Stimulated activated CD8-positive, alpha-beta memory T cell treated with anti-CD3 and anti-CD28 coated beads, Interleukin-2, amount 100 ng/mL, for 48 hours (primary cell): ENCODE results near the gene ALS2CL.
"Not testable (repeated sequence)": the region's sequence is repeated elsewhere in the genome, so short reads cannot be mapped to it uniquely, and the experiment has no call there.

ENCODE experiments used
- DNase-seq, 2 donors: peaks; one replicate each; pipeline ENCODE4 v3.0.0-alpha.2; 2020; ENCODE audit warnings: low read depth in 2 of 2

ALS2CL gene

DNA sequence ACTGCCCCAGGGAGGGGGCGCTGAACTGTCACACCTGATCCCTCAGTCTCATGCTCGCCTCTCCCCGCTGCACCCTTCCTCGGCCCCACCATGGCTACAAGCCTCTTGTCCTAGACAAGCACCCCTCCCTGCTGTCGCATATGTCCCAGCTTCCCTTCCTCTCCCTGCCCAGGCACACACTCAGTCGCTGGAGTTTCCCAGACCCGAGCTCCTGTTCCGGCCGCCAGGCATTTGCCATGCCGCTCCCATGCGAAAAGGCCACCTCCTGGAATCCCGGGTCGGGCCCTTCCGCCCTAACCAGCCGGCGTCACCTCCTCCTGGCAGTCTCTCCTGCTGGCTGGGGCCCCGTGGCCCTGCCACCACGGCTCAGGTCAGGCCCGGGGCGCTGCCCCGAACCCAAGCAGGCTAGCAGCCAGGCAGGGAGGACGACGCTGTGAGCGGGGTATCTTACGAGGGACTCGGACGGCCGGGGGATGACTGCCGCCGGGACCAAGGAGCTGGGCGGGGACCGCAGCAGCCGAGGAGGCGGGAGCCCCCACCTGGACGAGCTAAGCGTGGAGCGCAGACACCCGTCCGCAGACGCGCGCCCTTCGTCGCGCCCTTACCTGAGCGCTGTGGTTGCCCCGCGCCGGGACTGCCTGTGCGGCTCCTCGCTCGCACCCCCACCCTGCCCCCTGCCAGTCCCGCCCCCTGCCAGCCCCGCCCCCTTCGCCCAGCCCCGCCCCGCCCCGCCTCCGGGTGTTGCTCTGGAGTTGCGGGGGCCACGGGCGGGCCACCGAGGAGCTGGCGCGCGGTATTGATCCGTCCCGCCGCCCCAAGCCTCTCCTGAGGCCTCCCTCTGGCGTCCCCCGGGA is at the start of gene ALS2CL:
TSS of gene ALS2CL (minus strand) at position 642 of the 854 bp plus-strand sequence. CDS start 4,239 bp downstream, outside the sequence.
- DNase-seq = peak; percentile 28 to 37

DNA sequence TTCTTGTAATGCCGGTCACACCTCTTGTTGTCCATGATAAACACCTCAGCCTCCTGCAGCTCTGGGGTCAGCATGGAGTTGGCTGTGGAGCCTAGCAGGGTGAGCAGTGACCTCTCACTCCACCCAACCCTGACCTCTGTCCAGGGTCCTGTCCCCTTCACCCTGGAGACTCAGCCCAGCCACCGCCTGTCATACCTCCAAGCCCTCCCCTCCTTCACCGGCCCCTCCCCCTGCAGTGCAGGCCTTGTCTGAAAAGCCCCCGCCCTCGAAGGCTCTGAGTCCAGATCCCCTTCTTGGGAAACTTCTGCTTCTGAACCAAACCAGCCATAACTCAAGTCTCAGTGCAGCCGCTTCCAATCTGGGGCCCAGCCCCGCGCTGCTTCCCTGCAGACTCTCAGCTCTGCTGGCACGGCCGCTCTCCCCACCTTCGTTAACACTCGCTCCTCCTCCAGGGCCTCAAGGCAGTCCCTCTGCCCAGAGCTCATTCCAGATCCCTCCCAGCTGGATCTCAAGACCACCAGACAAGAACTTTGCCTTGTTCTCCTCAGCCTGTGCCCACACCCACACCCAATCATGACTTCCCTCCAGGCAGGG is 49.6 kb upstream of the ALS2CL start:
- no peak for DNase-seq

DNA sequence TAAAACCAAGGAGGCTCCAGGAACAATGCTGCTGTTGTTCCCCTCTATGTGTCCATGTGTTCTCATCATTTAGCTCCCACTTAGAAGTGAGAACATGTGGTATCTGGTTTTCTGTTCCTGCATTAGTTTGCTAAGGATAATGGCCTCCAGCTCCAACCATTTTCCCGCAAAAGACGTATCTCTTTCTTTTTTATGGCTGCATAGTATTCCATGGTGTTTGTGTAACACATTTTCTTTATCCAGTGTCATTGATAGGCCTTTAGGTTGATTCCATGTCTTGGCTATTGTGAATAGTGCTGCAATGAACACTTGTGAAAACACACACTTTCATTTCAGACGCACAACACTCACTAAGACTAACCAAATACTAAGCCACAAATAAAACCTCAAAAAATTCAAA is 46.1 kb upstream of the ALS2CL start:
- DNase-seq = not testable (repeated sequence)

- DNase-seq = no peak
Observed at GRCh38 chr3:46737329-46737731, 43.9 kb upstream of the ALS2CL start.

- DNase-seq = no peak
Observed at GRCh38 chr3:46736006-46736872, 42.8 kb upstream of the ALS2CL start.

- no peak for DNase-seq
Observed at GRCh38 chr3:46734773-46735172, 41.3 kb upstream of the ALS2CL start.

DNA sequence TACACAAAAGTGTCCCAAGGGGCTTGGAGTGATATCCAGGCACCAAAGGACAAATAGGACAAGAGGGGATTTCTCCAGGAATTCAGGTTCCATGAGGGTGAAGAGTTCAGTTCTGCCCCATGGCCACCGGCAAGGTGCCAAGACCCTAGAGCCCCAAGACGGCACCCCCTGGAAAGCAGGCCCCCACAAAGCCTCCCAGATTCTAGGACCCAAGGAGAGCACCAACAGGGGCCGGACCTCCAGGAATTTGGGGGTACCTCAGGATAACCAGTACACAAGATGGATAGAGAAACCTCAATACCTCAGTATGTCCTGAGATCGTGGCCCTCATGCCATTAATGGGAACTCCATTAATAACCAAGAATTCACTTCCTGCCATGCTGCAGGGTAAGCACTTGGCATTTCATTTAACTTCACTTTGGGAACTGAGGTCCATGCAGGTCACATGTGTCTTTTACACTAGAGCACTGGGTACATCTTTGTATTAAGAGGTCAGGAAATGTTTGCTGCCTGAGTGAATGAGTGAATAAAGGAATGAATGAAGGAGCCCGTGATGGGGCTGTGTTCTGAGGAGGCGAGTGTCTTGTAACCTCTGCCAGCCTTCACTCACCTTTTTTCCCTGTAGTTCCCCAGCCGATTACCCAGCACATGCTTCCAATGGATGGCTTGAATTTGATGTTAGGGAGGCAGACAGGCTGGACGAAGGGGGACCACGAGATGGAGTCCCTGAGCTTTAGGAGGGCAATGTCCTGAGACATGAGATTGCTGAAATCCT is 39.7 kb upstream of the ALS2CL start:
- DNase-seq = no peak

DNA sequence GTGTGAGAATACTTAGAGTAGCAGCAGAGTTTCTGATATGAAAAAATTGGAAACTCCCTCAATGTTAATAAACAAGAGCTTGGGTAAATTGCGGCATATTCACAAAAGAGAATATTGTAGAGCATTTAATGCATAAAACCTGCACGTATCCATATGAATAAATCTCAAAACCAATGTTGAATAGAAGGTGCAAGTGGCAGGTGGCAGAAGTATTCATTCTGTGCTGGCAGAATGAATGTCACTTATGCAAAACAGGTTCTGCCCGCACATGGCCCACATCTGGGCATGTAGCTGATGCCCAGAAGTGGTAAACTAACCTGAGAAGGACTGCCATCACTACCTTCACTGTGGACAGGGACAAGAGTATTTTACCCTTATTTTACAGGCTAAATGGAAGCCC is 38.3 kb upstream of the ALS2CL start:
- DNase-seq = no peak

DNA sequence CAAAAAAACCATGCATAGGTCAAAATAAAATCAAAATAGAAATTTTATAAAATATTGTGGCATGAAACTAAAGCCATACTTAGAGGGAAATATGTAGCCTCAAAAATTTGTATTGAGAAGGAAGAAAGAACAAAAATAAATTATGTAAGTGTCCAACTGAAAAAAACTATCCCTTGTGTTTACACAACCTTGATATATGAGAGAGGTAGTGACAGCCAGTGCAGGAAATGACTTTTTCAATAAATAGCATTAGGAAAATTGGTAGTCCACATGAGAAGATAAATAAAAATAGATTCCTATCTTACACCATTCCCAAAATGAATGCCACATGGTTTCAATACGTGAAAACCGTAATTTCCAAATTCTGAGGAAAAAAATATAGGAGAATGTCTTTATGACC is 37.3 kb upstream of the ALS2CL start:
- DNase-seq = no peak

DNA sequence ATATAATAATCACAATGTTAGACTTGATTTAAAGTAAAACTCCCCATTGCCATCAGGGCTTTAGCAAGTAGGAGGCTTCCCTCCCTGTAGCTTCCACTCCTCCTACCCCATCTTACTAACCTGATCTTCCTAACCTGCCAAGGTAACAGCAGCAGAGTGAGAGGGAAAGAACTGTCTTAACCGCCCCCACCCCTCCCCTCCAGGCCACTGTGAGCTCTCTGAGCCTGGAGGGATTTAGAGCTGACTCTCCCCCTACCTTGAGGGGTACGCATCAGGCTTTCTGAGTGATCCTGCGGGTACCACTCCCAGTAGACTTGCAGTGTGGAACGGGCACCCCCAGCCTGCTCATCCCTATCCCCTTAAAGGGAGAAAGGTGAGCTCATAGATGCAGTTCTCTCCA is 35.6 kb upstream of the ALS2CL start:
- DNase-seq = no peak

DNA sequence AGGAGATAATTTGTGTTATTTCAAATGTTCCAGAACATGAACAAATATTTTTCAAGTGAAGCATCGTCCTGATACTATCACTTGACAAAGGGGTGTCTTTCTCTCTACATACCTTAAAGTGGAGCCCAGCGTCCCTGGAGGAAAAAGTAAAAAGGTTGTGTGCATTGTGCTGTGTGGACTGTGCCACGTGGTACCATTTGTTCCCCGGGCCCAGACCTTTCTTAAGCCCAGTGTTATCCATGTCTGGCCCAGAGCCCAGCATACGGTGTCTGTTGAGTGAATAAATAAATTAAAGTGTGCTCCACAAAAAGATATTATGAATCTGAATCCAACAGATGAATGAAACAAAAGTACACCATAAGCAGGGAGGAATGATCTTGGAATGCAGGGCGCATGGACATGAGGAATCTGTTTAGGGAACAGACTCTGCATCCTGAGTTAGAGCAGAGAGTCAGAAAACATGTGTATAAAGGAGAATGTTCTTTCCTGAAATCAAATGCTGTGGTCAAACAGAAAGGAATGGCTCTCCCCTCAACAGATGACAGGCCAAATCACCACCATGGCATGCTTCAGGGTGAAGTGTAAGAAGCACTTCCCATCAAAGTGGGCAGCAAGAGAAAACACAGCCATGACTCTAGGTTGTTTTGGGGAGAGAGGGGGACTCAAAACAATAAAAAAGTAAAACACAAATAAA is 32.3 kb upstream of the ALS2CL start:
- no peak for DNase-seq

DNA sequence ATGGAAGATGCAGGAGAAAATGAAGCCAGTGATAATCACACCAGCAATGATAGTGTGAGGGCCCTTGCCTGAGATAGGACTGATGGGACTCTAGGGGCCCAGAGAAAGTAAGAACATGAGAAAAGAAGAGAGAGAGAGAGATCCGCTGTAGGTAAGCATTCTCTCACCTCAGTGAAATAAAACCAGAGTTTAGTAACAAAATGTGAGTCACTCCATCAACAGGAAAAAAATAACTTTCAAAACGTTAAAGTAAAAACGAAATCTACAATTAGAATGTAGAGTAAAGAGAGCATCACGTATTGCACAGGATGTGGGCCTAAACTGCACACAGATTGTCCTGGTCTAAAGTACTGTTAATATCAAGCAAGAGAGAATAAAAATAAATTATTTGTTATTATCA is 30.9 kb upstream of the ALS2CL start:
- no peak for DNase-seq

- DNase-seq = no peak
Observed at GRCh38 chr3:46722443-46722842, 29.0 kb upstream of the ALS2CL start.

DNA sequence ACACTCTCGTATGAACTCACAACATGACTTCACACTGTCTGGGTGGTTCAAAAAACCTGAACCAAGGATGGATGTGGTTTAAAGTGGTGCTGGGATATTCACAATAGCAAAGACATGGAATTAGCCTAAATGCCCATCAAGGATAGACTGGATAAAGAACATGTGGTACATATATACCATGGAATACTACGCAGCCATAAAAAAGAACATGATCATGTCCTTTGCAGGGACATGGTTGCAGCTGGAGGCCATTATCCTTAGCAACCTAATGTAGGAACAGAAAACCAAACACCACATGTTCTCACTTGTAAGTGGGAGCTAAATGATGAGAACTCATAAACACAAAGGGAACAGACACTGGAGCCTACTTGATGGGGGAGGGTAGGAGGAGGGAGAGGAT is 27.5 kb upstream of the ALS2CL start:
- DNase-seq = no peak

DNA sequence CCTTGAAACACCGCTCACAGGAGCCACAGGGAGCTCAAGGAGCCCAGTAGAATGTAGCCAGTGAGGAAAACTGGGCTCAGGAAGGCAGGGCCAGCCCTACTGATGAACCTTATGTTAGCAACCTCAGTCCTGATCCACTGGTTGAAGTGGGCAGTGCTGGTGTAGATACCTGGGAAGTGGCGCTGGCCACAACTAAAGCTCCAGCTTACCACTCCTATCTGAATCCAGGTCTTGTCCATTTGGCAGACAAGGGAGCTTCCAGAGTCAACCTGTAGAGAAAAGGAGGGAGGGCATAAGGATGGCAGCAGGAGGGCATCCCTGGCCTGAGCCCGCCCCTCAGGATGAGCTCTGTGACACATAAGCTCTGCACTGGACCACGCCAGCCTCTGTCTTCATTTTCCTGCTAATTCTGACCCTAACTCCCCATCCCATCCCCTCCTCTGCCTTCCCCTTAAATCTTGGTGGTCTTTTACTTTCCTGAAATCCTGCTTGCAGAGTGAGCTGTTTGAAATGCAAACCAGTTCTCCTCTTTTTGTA is 26.3 kb upstream of the ALS2CL start:
- no peak for DNase-seq

DNA sequence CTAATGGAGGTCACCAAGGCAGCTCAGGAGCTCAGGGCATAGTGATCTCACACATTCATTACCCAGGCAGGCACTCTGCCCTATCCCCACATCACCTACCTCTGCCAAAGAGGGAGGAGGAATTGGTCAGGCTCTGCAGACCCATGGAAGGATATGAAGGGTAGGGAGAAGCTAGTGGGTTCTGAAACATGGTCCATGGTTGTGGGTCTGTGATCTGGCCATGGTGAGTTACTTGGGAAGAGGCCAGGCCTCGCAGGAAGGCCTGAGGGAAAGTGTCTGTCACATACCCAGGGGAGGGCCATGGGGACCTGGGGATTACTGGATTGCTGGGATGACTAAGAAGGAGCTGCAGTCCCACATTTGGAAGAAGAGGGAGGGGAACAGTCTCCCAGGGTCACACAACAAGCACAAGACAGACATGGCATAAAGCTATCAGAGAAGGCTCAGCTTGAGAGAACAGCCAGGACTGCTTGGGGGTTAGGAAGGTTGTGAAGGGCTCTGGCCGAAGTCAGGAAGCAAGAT is 25.6 kb upstream of the ALS2CL start:
- DNase-seq = no peak

GRCh38 chr3:46717447-46718231 is 24.2 kb upstream of the ALS2CL start, which contains the start of gene PRSS50:
TSS of gene PRSS50 (minus strand) at chr3:46717869. CDS start at chr3:46717824, 45 bp downstream.
- peak; percentile 30 to 37 for DNase-seq

GRCh38 chr3:46716461-46717441 is 23.3 kb upstream of the ALS2CL start:
- no peak for DNase-seq
